ENCODE measurements around the gene TRMT10C.
A peak's percentile ranks its signal among the peaks of the same experiment; 100 is the strongest.
"Not testable (repeated sequence)": the region's sequence is repeated elsewhere in the genome, so short reads cannot be mapped to it uniquely, and the experiment has no call there.

The TRMT10C gene

GRCh38 chr3:101561630-101562328 lies at the start of gene TRMT10C:
Gene TRMT10C, plus strand, starts transcription at chr3:101561868. Its CDS starts 2,914 bp downstream, at chr3:101564782.
- DNase-seq, result peak; percentile 92 to 94

- DNase-seq, result no peak
Measured at GRCh38 chr3:101512396-101512645, 49.3 kb upstream of the TRMT10C start.

- DNase-seq, result peak; percentile 83 to 84
Measured at GRCh38 chr3:101512646-101513418, 48.8 kb upstream of the TRMT10C start, which contains the start of gene SENP7. Gene SENP7, minus strand, starts transcription at chr3:101513212. Its CDS starts 82 bp downstream, at chr3:101513130.

GRCh38 chr3:101513419-101513986 lies 48.2 kb upstream of the TRMT10C start:
- no peak for DNase-seq

- peak; percentile 73 for DNase-seq
Measured at GRCh38 chr3:101518421-101518871, 43.2 kb upstream of the TRMT10C start.

- DNase-seq, result no peak
Measured at GRCh38 chr3:101519685-101520365, 41.8 kb upstream of the TRMT10C start.

GRCh38 chr3:101521211-101521701 lies 40.4 kb upstream of the TRMT10C start:
- no peak for DNase-seq

GRCh38 chr3:101527441-101527840 lies 34.2 kb upstream of the TRMT10C start:
- no peak for DNase-seq

GRCh38 chr3:101527906-101528305 lies 33.8 kb upstream of the TRMT10C start:
- no peak for DNase-seq

- DNase-seq, result no peak
Measured at GRCh38 chr3:101529816-101530685, 31.6 kb upstream of the TRMT10C start.

- DNase-seq, result no peak
Measured at GRCh38 chr3:101530686-101531047, 31.0 kb upstream of the TRMT10C start.

GRCh38 chr3:101531473-101532086 lies 30.1 kb upstream of the TRMT10C start:
- no peak for DNase-seq

GRCh38 chr3:101532783-101533602 lies 28.7 kb upstream of the TRMT10C start:
- DNase-seq, result no peak

- no peak for DNase-seq
Measured at GRCh38 chr3:101533603-101533968, 28.1 kb upstream of the TRMT10C start.

- DNase-seq, result no peak
Measured at GRCh38 chr3:101535221-101535620, 26.4 kb upstream of the TRMT10C start.

- DNase-seq, result no peak
Measured at GRCh38 chr3:101536266-101536665, 25.4 kb upstream of the TRMT10C start.

GRCh38 chr3:101536955-101537354 lies 24.7 kb upstream of the TRMT10C start:
- not testable (repeated sequence) for DNase-seq

GRCh38 chr3:101542957-101543356 lies 18.7 kb upstream of the TRMT10C start:
- DNase-seq, result no peak

GRCh38 chr3:101544161-101544850 lies 17.4 kb upstream of the TRMT10C start:
- no peak for DNase-seq

- no peak for DNase-seq
Measured at GRCh38 chr3:101548527-101549105, 13.1 kb upstream of the TRMT10C start.

All from activated T-cell treated with anti-CD3 and anti-CD28 coated beads, Interleukin-2, amount 50 U/mL, for 48 hours (primary cell).